Measurements from ENCODE around the gene CPSF7.

DNA sequence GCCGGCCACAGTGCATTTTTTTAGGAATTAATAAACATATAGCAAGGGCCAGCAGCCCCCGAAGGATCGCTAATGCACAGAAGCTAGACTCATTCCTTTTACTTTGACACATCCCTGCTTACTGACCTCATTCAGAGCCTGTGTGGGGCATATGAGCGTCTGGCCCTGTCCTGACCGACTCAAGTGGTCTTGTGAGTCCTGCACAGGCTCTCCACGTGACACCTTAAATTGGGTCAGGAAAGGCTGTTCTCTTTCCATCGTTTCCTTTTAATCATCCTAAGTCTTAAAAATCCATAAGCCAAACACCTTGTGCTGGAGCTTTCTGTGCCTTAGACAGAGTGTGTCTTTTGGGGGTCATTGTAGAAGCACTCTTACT lies 18.8 kb upstream of the CPSF7 start:
- TF ChIP-seq, protein P1, sequence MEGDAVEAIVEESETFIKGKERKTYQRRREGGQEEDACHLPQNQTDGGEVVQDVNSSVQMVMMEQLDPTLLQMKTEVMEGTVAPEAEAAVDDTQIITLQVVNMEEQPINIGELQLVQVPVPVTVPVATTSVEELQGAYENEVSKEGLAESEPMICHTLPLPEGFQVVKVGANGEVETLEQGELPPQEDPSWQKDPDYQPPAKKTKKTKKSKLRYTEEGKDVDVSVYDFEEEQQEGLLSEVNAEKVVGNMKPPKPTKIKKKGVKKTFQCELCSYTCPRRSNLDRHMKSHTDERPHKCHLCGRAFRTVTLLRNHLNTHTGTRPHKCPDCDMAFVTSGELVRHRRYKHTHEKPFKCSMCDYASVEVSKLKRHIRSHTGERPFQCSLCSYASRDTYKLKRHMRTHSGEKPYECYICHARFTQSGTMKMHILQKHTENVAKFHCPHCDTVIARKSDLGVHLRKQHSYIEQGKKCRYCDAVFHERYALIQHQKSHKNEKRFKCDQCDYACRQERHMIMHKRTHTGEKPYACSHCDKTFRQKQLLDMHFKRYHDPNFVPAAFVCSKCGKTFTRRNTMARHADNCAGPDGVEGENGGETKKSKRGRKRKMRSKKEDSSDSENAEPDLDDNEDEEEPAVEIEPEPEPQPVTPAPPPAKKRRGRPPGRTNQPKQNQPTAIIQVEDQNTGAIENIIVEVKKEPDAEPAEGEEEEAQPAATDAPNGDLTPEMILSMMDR (IDR thresholded peaks at IDR 0.05; ENCODE audit: borderline replicate concordance, extremely low read depth, low read length, poor library complexity, severe bottlenecking): no peak
- no peak for TF ChIP-seq EZH2 (IDR thresholded peaks at IDR 0.05; ENCODE audit: borderline replicate concordance, low read depth, low read length, severe bottlenecking)

All from DND-41 (cell line).